Measurements from ENCODE around the gene MCUB. TPM values are rescaled to one million over a fixed set of nuclear protein-coding genes. Genes with fewer than 3 reads are reported as not detected.

The MCUB gene
- total RNA-seq, 1 experiment from 2014 or later: 14.8 TPM

DNA sequence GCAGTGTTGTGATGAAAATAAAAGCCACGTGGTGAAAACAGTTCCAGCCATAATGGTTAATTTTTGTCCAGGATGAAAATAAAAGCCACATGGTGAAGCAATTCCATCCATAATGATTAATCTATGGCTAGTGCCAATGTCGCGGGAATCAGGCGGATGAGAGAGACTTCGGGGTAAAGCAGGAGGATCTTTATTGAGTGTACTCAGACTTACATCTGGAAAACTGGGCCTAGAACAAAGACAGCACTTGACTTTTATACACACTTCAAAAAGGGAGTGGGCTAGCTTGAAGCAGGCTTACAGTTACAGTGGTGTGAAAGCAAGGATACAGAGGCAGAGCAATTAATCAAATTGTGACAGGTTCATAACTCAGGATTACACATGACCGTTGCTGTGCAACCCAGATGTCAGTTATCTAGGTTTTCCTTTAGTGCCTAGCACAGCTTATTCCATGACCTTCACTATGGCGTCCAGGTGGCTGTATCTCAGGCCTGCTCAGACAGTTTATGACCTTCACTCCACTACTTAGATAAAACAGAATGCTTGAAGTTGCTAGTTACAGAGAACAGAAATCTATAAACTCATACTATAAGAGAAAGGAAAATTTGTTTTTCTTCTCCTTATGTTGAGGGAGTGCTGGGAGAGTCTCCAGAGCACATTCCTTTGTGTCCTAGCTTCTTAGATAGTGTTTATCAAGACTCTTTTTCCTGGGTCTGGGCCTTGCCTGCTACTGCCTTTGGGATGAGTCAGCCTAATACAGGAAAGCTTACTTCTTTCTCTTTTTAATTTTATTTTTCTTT, 175.7 kb downstream of the MCUB start:
- no peaks in the 10 kb centered on the region for H3K79me2 ChIP-seq (ENCODE audit: insufficient read depth, low read length)
- no peaks in the 10 kb centered on the region for H4K20me1 ChIP-seq (ENCODE audit: control insufficient read depth, insufficient read depth, insufficient read length)
- no peak overlapping the region for H2AFZ ChIP-seq (ENCODE audit: low read length)
- no peaks in the 10 kb centered on the region; a peak in 1 of 5 replicates for H3K9me3 Mint-ChIP-seq
- no peak overlapping the region for H4K8ac ChIP-seq (replicated peaks; ENCODE audit: insufficient read length, low read depth, low read length)
- H3K14ac ChIP-seq (ENCODE audit: insufficient read depth, low read length): no peak overlapping the region
- no peaks in the 10 kb centered on the region for H3K27me3 Mint-ChIP-seq (ENCODE audit: low read depth)
- H3K9ac ChIP-seq (ENCODE audit: extremely low read depth, insufficient read length, low read length): no peak overlapping the region
- no peak overlapping the region for H3K23ac ChIP-seq (ENCODE audit: insufficient read length, low read depth, low read length)
- no peak for DNase-seq
- H3K27ac Mint-ChIP-seq: no peak overlapping the region
- H3K4me3 Mint-ChIP-seq: no peak overlapping the region
- no peak for TF ChIP-seq CTCF (conservative IDR thresholded peaks at IDR 0.05)
- H2BK20ac ChIP-seq (ENCODE audit: low read depth, low read length, poor library complexity, severe bottlenecking): no peak overlapping the region
- H2AK5ac ChIP-seq (ENCODE audit: insufficient read length, low read length): no peak overlapping the region
- WGBS (ENCODE audit: extremely low coverage, insufficient read length, low lambda C conversion rate): no CpG with 5 or more reads among the region's 7 CpGs
- H3K9me3 ChIP-seq (ENCODE audit: control insufficient read depth, low read depth, low read length): no peaks in the 10 kb centered on the region
- H3K4me2 ChIP-seq (ENCODE audit: insufficient read depth, insufficient read length, low read length): no peak overlapping the region
- no peak overlapping the region for H3K18ac ChIP-seq (ENCODE audit: insufficient read length, low read depth, low read length)
- no peak overlapping the region for H3K56ac ChIP-seq (ENCODE audit: insufficient read length, low read depth, low read length)
- H2BK15ac ChIP-seq (ENCODE audit: low read depth, low read length): no peak overlapping the region
- H3K27ac ChIP-seq (ENCODE audit: insufficient read length, low read depth, low read length): no peak overlapping the region
- no peaks in the 10 kb centered on the region for H3K79me1 ChIP-seq (ENCODE audit: insufficient read depth, low read depth, low read length, poor library complexity, severe bottlenecking)
- no peak overlapping the region for H4K91ac ChIP-seq (ENCODE audit: insufficient read length, low read depth, low read length)
- no peak overlapping the region for H4K5ac ChIP-seq (ENCODE audit: insufficient read length, low read depth, low read length)
- H3K27me3 ChIP-seq (ENCODE audit: insufficient read depth, low read length): no peaks in the 10 kb centered on the region
- H2BK120ac ChIP-seq (ENCODE audit: low read depth, low read length, poor library complexity, severe bottlenecking): no peak overlapping the region
- H3K4me1 ChIP-seq (ENCODE audit: insufficient read depth, low read length): no peaks in the 10 kb centered on the region
- no peaks in the 10 kb centered on the region for H3K23me2 ChIP-seq (ENCODE audit: insufficient read length, low read depth, low read length, poor library complexity, severe bottlenecking)
- H3K4ac ChIP-seq (ENCODE audit: low read depth, low read length): no peak overlapping the region
- no peaks in the 10 kb centered on the region for H3K36me3 Mint-ChIP-seq (ENCODE audit: insufficient read depth in 1 of 3, low read depth in 3 of 3)
- H3K4me1 Mint-ChIP-seq: peaks cover 6 to 7% of the 10 kb centered on the region in 2 experiments; a peak in 3 of 4 replicates
- no peak overlapping the region for H3T11ph ChIP-seq (ENCODE audit: low read length)
- H2BK5ac ChIP-seq (ENCODE audit: insufficient read length, low read length): no peak overlapping the region
- no peak overlapping the region for H2BK12ac ChIP-seq (ENCODE audit: insufficient read length, low read depth, low read length)

Other genes with a start within 250 kb of the MCUB start
- gene SEC24B, start 126.4 kb upstream of the MCUB start, total RNA-seq (2021): 26.9 and 27.1 TPM in 2 replicates
- 25.2 and 32.2 TPM in 2 replicates for gene CASP6, start 143.2 kb downstream of the MCUB start, total RNA-seq (2021)
- gene PLA2G12A, start 169.8 kb downstream of the MCUB start, total RNA-seq (2021): 39.2 and 47.3 TPM in 2 replicates
- gene CFI, start 241.8 kb downstream of the MCUB start, total RNA-seq (2021): not detected in 2 replicates

Data from H9 (cell line).